DMS53 treated with DMSO at 0.1 percent for 48 hours (cell line): ENCODE measurements around the gene FHDC1.

Experiments used
- DNase-seq: peaks from one replicate; lab custom pipeline; 2025; ENCODE audit not compliant: unreplicated experiment; lab: John Stamatoyannopoulos, UW

Gene FHDC1

DNA sequence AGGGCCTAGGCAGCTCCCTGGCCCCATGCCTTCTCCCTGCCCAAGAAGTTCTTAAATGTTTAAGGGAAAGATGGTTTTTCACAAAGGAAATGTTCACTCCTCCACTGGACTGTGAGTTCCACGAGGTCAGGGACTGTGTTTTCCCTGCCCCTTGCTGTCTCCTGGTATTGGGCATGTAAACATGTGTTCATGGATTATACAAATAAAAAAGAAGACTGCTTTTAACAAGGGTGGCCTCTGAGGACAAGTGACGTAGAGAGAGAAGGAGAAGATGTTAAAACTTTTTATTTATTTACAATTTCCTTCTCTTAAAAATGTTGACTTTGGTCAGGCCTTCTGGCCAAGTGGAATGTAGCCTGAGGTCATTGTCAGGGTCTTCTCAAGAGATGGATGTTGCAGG lies 66.0 kb downstream of the FHDC1 start:
- no peak for DNase-seq

DNA sequence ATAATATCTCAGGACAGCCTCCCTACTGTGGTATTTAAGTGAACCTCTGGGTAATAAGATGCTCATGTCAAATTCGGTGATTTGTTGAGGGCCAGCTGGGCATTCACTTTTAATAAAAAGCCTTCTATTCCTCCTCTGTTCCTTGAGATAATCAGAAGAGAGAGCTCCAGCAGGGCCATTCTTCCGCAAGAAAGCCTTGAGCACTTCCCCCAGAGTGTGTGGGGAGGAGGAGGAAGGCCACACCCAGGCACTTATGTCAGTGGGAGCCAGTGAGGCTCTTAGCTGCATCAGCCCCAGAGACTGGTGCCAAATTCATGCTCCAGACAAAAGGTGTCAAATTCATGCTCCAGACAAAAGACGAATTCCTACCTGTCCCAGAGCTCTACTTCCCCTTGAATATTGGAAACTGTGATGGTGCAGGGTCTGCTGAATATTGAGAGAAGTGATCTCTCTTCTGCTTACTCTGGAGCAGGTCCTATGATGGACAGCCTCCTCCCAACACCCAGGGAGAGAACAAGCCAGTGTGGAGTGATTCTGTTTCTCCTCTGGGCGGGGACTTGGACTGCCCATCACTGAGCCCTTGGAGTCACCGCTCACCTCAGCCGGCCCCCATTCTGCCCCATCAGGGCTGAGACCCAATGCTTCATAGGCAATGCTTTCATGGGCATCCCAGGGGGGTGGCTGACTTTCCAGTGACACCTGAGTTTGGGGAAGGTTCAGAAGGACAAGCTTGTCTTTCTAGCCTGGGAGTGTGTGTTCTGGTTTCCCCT lies 68.1 kb downstream of the FHDC1 start:
- no peak for DNase-seq

DNA sequence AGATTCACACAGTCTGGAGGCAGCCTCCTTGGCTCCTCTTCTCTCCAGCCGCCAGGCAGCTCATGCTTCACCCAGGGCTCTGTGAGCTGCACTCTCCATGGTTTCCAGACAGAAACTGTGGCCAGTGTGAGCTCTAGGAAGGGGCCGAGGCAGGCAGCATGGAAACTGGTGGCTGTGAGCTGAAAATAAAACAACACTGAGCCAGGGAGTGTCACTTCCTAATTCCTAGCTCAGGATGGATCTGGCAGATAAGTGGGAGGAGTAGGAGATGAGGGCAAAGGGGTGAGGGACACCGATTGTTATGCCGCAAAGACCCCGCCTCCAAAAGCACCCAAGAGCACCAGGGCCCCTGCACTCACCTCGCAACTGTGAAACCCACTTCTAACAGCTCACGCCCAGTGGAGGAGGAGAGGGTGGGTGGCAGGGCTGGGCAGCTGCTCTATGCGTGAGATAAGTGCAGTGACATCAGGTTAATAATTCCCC lies 69.8 kb downstream of the FHDC1 start:
- no peak for DNase-seq

GRCh38 chr4:153008578-153009199 lies 72.6 kb downstream of the FHDC1 start:
- no peak for DNase-seq

- DNase-seq: no peak
Measured at GRCh38 chr4:153010146-153010545, 74.0 kb downstream of the FHDC1 start.

- no peak for DNase-seq
Measured at GRCh38 chr4:153013202-153013977, 77.3 kb downstream of the FHDC1 start.

GRCh38 chr4:153014460-153014859 lies 78.3 kb downstream of the FHDC1 start:
- no peak for DNase-seq

GRCh38 chr4:153016592-153016991 lies 80.5 kb downstream of the FHDC1 start:
- no peak for DNase-seq

- DNase-seq: no peak
Measured at GRCh38 chr4:153018031-153018430, 81.9 kb downstream of the FHDC1 start.

DNA sequence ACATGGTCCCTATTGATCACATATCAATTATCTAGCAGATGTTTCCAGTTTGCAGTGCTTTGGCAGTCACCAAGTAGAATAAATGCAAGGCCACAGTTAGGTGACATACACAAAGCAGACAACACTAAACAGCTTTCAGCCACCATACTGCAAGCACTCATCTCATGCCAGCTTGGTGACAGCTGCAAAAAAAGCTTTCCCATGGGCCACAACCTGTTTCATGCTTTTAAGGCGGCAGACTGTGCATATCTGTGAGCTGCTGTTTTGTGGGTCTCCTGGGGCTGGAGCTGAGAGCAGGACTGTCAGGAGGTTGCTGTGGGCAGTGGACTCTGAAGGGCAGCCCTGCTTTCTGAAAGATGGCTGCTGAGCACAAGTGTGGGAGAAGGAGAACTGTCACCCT lies 82.6 kb downstream of the FHDC1 start:
- no peak for DNase-seq

DNA sequence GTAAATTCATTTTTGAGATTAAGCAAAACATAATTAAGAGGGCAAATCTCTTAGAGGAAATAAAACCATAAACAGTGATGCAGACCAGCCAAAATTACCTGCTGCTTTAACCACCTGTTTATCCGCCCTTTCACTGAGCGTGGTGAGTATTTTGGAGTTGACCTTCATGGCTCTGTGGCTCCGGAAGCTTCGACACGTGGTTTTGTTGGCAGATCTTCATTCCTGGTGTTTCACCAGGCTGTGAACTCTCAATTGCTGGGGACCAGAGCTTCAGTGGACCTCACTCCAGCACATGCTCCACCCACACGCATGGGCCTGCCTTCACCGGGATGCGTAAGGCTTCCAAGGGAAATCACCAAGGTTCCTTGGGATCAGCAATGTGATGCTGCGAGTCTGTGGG lies 83.8 kb downstream of the FHDC1 start:
- no peak for DNase-seq

DNA sequence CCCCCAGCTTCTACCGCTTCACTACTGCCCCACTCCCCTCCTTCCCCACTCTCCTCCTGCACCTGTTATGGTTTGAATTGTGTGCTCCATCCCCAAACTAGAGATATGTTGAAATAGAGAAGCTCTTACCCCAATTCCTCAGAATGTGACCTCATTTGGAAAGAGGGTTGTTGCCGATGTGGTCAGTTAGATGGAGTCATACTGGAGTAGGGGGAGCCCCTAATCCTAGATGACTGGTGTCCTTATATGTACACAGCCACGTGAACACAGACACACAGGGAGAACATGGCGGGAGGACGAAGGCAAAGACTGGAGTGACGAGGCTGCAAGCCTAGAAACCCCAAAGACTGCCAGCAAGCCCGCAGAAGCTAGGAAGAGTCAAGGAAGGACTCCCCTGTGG lies 84.3 kb downstream of the FHDC1 start:
- no peak for DNase-seq

GRCh38 chr4:153021276-153021675 lies 85.2 kb downstream of the FHDC1 start:
- no peak for DNase-seq

DNA sequence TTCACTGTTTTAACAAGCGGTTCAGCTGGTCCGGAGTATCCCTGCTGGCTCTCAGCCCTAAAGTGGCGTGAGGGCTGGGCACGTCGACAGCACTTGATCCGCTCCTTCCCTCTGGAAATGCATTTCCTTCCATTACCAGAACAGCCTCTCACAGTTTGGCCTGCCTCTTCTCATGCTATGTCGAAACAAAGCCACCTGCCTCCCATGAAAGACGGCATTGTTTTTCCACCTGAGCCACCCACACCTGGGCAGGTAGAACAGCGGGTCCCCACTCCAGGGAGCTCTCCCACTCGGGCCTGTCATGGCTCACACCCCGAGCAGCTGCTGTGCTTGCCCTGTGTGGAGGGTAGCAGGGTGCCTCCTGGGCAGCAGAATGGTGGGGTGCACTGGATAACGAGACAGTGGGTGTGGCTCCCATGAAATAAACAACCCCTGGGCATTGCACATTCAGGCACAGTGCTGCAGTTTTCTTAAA lies 86.2 kb downstream of the FHDC1 start:
- no peak for DNase-seq

GRCh38 chr4:153023139-153023538 lies 87.0 kb downstream of the FHDC1 start:
- DNase-seq: no peak

DNA sequence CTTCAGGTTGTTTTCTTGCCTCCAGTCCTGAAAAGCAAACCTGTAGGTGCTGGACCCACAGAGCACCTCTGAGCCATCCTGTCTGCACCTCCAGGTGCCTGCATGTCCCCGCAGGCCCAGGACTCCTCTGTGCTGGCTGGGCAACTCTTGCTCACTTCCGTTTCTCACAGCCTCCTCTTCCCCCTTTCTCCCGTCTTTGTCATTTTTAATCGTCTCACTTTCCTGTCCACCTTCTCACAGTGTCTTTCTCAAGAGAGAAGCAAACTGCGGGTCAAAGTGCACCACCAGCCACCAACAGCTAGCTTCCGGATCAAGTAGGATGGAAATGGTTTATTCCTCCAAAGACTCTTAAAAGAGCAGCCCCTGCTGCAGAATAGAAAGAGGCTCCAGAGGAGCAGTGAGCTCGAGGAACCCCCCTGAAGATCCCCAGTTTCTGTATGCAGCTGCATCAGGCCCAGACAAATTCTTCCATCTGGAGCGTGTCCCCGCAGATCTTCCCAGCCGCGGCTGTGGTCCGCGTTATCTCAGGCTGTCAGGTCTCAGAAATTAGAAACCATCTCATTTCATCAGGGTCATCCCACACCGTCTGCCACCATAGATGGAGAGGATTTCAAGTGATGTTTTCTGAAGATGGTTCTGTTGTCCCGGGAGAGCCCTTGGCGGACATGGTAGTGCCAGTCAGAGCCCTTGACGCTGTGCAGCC lies 87.7 kb downstream of the FHDC1 start:
- no peak for DNase-seq

DNA sequence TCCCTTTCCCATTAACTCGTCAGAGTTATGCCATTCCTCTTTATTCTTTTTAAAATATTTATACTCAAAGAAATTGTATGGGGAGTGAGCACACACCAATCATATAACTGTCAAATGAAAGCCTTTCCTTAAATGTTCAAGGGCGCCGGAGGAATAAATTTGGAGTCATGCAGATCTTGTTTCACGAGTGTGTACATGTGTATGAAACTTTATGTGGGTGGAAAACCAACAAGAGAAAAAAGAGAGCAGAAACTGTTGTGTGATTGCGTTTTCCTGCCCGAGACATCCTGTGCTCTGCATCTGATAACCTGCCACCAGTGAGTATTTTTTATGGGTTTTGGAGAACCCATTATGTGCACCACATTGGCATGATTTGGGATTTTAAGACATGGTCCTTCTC lies 88.3 kb downstream of the FHDC1 start:
- DNase-seq: no peak

DNA sequence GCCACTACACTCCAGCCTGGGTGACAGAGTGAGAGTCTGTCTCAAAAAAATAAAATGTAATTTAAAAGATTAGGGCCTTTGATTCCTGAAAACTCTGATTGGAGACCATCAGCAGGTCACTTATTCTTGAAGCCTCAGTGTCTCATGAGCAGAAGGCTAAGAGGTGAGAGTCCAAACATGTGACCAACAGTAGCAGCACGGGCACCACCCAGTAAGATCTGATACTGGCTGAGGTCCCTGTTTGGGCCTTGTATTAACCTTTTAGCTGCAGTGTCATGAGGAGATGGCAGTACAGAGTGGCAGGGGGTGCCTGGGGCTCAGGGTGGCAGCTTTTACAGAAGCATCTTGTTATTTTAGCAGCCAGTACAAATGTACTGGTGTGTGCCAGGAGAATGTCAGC lies 89.3 kb downstream of the FHDC1 start:
- no peak for DNase-seq

DNA sequence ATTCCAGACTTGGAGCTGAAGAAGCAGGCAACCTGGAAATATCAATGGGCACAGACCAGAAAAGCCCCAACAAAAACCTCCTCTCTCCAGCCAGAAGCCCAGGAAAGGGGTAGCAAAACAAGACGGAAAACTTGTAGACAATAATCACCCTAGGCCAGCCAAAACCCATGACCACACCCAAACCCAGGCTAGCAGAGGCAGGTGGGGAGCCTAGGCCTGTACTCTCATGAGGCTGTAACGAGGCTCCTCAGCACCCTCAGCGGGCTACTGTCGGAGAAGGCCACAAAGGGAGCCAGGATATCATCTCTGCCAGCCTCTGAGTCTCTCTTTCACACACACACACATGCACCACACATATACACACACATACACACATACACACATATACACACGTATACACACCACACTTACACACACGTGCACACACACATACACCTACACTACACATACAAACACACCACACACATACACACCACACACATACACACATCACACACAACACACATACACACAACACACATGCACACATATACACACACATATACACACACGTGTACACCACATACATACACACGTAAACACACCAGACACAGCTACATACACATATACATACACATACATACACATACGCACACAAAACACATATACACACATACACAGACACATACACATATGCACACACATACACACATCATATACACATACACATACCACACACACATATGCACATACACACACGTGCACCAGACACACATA lies 90.6 kb downstream of the FHDC1 start:
- no peak for DNase-seq

- no peak for DNase-seq
Measured at GRCh38 chr4:153027866-153028265, 91.7 kb downstream of the FHDC1 start.
